Measurements from ENCODE around the gene ROR2. TPM values are rescaled to one million over a fixed set of nuclear protein-coding genes. Genes with fewer than 3 reads are reported as not detected.

ROR2 gene
- total and polyA plus RNA-seq, 2 donors (not counting 3 experiments of a cell fraction or from before 2014, with no cell fraction given) = not detected

GRCh38 chr9:91933556-91934352 lies 16.3 kb downstream of the ROR2 start:
- no peak for DNase-seq (ENCODE audit: low read depth, low spot score)
- BruUV-seq (replicated peaks) = no TSS peak
- no peak for TF ChIP-seq GATA2 (IDR thresholded peaks at IDR 0.05; ENCODE audit: insufficient read depth, insufficient read length, low read depth, low read length)
- H3K79me2 ChIP-seq (ENCODE audit: control insufficient read depth, insufficient read depth, low read length) = no peaks in the 10 kb centered on the region
- no peaks in the 10 kb centered on the region for H3K4me1 ChIP-seq (ENCODE audit: control insufficient read depth, extremely low read depth, insufficient read depth, low read length)
- intact Hi-C loops (cut with micrococcal nuclease) (no loop called here), dilution Hi-C loops (cut with MboI; ENCODE audit: extremely low pct_ligation_motif_present, low sequenced_read_pairs) (no loop called here)
- H3K9me3 ChIP-seq (replicated peaks; ENCODE audit: control insufficient read depth, insufficient read depth, low read length) = peaks cover 3% of the 10 kb centered on the region
- FAIRE-seq = no peak
- CTCF ChIA-PET = interaction anchor here (1.6 kb wide), 1 partner anchor 21 kb away, joined by 7 read pairs; no protein-coding TSS in a partner anchor
- no peak overlapping the region for H3K27ac ChIP-seq (ENCODE audit: insufficient read depth, low read depth, low read length)
- H3K9ac ChIP-seq (replicated peaks; ENCODE audit: extremely low read depth, insufficient read depth, low read length) = no peak overlapping the region
- POLR2A ChIA-PET = no interaction called here
- H4K20me1 ChIP-seq (replicated peaks; ENCODE audit: control insufficient read depth, extremely low read depth, insufficient read depth, low read length) = no peaks in the 10 kb centered on the region
- no peaks in the 10 kb centered on the region for H3K9me1 ChIP-seq (replicated peaks; ENCODE audit: control insufficient read depth, extremely low read depth, insufficient read depth, low read length)
- H3K4me2 ChIP-seq (ENCODE audit: insufficient read depth, low read length) = no peak overlapping the region
- no peaks in the 10 kb centered on the region for H3K36me3 ChIP-seq (ENCODE audit: control insufficient read depth in 2 of 2, extremely low read depth in 1 of 2, insufficient read depth in 2 of 2, low read length in 2 of 2)
- H3K4me3 ChIP-seq (replicated peaks in 1 of 3; ENCODE audit: insufficient read depth in 1 of 3, low read depth in 1 of 3, low read length in 3 of 3) = no peak overlapping the region
- H2AFZ ChIP-seq (ENCODE audit: low read depth, low read length) = no peak overlapping the region
- no peaks in the 10 kb centered on the region for H3K27me3 ChIP-seq (ENCODE audit: control insufficient read depth in 2 of 2, insufficient read depth in 2 of 2, low read length in 2 of 2)

- POLR2A ChIA-PET = no interaction called here
- BruUV-seq (replicated peaks) = no TSS peak
- TF ChIP-seq MAX (IDR thresholded peaks at IDR 0.05; ENCODE audit: insufficient read depth, insufficient read length) (no peak), FOS (IDR thresholded peaks at IDR 0.05; ENCODE audit: borderline replicate concordance, insufficient read depth, low read length) (no peak), POLR2A (IDR thresholded peaks at IDR 0.05; ENCODE audit: low read depth, low read length) (no peak), MYC (IDR thresholded peaks at IDR 0.05; ENCODE audit: low read depth, low read length) (no peak), JUN (IDR thresholded peaks at IDR 0.05; ENCODE audit: borderline replicate concordance, insufficient read depth, insufficient read length, low read depth) (no peak), POLR2AphosphoS5 (IDR thresholded peaks at IDR 0.05; ENCODE audit: insufficient read depth, low read depth, low read length) (no peak), CTCF (IDR thresholded peaks at IDR 0.05; ENCODE audit: extremely low read depth in 1 of 2, insufficient read depth in 1 of 2, low read depth in 1 of 2, low read length in 2 of 2) (no peak), GATA2 (IDR thresholded peaks at IDR 0.05; ENCODE audit: insufficient read depth, insufficient read length, low read depth, low read length) (no peak), EZH2 (IDR thresholded peaks at IDR 0.05; ENCODE audit: borderline replicate concordance, low read depth, low read length, severe bottlenecking) (no peak)
- no peak overlapping the region for H2AFZ ChIP-seq (ENCODE audit: low read depth, low read length)
- FAIRE-seq (no peak), DNase-seq (ENCODE audit: low read depth, low spot score) (peak; percentile 8)
- dilution Hi-C loops (cut with MboI; ENCODE audit: extremely low pct_ligation_motif_present, low sequenced_read_pairs) (no loop called here), intact Hi-C loops (cut with micrococcal nuclease) (no loop called here)
- H3K9me1 ChIP-seq (replicated peaks; ENCODE audit: control insufficient read depth, extremely low read depth, insufficient read depth, low read length) = no peaks in the 10 kb centered on the region
- H3K27ac ChIP-seq (ENCODE audit: insufficient read depth, low read depth, low read length) = no peak overlapping the region
- H3K36me3 ChIP-seq (ENCODE audit: control insufficient read depth in 2 of 2, extremely low read depth in 1 of 2, insufficient read depth in 2 of 2, low read length in 2 of 2) = no peaks in the 10 kb centered on the region
- no peak overlapping the region for H3K4me2 ChIP-seq (ENCODE audit: insufficient read depth, low read length)
- H3K9me3 ChIP-seq (replicated peaks; ENCODE audit: control insufficient read depth, insufficient read depth, low read length) = peaks cover 3% of the 10 kb centered on the region
- no peaks in the 10 kb centered on the region for H3K4me1 ChIP-seq (ENCODE audit: control insufficient read depth, extremely low read depth, insufficient read depth, low read length)
- H4K20me1 ChIP-seq (replicated peaks; ENCODE audit: control insufficient read depth, extremely low read depth, insufficient read depth, low read length) = no peaks in the 10 kb centered on the region
- no peak overlapping the region for H3K4me3 ChIP-seq (replicated peaks in 1 of 3; ENCODE audit: insufficient read depth in 1 of 3, low read depth in 1 of 3, low read length in 3 of 3)
- H3K27me3 ChIP-seq (ENCODE audit: control insufficient read depth in 2 of 2, insufficient read depth in 2 of 2, low read length in 2 of 2) = no peaks in the 10 kb centered on the region
- CTCF ChIA-PET = no interaction called here
- H3K9ac ChIP-seq (replicated peaks; ENCODE audit: extremely low read depth, insufficient read depth, low read length) = no peak overlapping the region
- H3K79me2 ChIP-seq (ENCODE audit: control insufficient read depth, insufficient read depth, low read length) = no peaks in the 10 kb centered on the region
Measured at GRCh38 chr9:91930475-91930874, 19.6 kb downstream of the ROR2 start.

Measured in endothelial cell of umbilical vein (primary cell).